Activated naive CD4-positive, alpha-beta T cell (primary cell): ENCODE results near the gene ERC1.
"Not testable (repeated sequence)": the region's sequence is repeated elsewhere in the genome, so short reads cannot be mapped to it uniquely, and the experiment has no call there.

Experiments
- DNase-seq, 4 experiments: peaks; one replicate each; lab custom pipeline; 2025; lab: John Stamatoyannopoulos, UW

ERC1 gene

DNA sequence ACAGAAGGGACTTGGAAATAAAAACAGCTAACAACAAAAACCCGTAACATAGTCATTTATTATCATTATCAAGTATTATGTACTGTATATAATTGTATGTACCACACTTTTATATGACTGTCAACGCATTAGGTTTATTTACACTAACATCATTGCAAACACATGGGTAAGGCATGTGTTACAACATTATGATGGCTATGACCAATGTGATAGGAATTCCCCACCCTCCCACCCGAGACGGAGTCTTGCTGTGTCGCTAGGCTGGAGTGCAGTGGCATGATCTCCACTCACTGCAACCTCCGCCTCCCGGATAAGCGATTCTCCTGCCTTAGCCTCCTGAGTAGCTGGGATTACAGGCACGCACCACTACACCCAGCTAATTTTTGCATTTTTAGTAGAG lies 82.6 kb downstream of the ERC1 start:
- no peak for DNase-seq

DNA sequence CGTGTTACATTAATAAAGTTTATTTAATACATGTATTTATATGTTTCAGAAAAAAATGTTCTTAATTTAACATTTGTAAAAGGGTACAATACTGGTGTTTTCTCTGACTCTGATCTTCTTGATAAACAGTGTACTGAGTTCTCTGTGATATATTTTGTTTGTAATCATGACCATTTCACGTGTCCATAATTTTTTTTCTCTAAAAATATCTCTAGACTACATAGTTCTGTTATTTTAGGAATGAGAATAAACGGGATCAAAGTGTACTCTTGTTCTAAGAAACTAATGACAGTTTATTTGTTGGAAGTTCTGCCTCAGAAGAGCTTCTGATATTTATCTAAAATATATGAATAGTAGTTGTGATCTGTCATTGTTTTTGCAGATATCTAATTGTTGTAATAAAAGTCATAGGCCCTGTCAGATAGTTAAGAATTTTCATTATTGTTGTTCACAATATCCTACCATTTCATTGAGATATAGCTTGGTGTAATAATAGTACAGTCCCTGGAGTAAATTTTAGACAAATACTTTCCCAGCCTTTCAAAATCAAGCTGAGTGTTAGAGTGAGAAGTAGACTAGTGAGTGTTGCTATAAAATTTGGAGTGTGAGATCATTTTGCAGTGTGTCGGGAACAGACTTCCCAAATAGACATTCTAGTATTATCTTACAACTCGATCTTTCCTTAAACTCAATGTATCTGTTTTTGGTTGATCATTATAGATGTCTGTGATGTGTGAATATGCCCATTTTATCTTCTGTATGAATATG lies 86.2 kb downstream of the ERC1 start:
- DNase-seq: no peak

DNA sequence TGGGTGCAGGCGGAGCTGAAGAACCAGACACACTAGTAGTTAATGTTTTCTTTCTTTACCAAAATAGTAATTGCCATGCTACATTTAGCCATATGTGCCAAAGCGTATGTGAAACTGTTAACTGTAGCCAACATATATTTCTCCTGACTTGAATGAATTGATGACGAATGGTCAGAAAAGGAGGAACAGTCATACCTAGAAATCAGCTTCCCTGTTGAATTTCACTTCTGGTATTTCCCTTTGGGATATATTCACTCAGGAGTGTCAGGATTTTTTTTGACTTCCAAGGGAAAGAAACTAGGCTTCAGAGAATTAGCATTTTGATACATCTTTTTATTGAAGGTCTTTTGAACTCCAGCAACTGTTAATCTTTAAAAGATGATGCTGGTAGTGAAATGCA lies 87.0 kb downstream of the ERC1 start:
- DNase-seq: no peak

DNA sequence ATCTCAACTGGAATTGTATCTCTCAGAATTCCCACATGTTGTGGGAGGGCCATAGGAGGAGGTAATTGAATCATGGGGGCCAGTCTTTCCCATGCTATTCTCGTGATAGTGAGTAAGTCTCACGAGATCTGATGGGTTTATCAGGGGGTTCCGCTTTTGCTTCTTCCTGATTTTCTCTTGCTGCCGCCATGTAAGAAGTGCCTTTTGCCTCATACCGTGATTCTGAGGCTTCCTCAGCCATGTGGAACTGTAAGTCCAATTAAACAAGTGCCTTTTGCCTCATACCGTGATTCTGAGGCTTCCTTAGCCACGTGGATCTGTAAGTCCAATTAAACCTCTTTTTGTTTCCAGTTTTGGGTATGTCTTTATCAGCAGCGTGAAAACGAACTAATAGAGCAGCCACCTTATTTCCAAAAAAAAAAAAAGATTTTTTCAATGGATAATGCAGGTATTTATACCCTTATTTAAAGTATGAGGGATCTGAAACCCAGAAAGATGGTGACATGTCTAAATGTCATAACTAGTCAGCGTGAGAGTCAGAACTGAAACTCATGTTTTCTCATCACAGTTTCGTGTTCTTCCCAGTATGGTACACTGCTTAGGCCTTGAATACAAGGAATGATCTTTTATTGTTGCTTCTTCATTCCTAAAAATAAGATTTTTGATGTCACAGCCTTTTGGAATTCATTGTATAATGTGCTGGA lies 89.6 kb downstream of the ERC1 start:
- DNase-seq: no peak

DNA sequence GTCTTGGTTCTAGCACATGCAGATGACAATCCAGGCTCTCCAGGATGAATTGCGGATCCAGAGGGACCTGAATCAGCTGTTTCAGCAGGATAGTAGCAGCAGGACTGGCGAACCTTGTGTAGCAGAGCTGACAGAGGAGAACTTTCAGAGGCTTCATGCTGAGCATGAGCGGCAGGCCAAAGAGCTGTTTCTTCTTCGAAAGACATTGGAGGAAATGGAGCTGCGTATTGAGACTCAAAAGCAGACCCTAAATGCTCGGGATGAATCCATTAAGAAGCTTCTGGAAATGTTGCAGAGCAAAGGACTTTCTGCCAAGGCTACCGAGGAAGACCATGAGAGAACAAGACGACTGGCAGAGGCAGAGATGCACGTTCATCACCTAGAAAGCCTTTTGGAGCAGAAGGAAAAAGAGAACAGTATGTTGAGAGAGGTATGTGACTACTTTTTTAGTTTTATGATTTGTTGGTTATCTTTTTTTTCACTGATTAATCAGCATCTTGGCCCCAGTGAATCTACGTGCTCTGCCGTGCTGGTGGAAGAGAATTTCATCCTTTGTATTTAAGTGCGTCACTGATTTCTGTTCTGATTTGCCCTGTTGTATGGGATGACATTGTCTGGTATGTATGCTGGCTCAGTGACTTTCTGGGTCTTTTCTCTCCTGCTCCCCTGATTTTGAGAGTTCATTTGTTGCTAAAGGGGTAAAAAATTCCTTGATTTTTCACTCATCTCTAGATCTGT lies 92.3 kb downstream of the ERC1 start:
- no peak for DNase-seq

DNA sequence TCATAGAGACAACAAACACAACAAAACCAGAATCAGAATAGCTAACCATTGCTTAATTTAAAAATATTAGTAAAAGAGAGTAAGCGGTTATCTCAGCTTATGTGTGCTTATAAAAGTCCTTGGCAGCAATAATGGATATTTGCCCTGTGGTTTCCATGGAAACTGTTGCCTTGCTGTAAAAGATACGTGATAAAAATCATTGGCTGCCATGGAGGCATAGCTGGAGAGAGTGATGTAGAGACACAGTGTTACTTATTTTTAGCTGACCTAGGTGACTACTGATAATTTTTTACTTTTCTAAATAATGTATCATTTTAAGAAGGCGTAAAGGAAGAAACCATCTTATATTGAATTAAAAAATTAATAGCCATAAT lies 92.9 kb downstream of the ERC1 start:
- no peak for DNase-seq

DNA sequence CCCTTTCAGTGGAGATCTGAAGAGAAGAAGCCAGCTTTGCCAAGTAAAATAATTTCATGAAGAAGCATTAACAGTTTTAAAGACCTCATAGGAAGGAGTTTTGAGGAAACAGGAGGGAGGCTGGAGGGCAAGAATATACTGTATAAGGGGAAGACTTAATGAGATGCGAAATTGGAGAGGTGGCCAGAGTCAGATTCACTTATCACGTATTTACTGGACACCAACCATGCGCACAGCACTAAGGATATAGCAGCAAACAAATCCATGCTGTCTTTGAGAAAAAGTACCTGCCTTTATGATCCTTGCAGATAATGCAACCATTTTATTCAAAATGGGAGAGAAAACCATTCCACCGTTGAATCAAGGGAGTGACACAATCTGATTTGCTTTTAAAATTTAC lies 100.3 kb downstream of the ERC1 start:
- no peak for DNase-seq

DNA sequence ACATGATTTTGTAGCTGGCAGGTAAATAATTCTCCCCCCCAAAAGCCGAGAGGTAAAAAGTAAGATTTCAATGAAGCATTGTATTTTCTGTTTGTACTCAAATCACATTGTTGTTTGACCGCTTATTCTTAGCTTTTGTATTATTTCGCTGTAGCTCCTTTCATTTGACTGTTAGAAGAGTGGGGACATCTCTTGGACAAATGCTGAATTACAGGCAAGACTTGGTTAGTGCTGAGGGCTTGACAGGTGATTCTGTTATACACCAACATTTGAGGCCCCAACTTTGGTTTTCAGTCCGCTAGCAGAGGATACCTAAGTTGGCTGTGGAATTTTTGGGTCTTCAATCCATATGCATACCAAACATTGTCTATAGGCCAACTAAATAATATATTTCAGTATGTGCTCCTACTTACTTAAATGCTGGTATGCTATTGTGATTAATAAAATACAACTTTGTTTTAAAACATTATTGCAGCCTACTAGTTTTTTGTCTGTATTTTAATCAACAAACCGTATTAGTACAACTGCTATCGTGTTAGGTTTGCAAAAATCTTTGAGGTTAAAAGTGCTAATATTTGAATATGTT lies 102.2 kb downstream of the ERC1 start:
- no peak for DNase-seq

DNA sequence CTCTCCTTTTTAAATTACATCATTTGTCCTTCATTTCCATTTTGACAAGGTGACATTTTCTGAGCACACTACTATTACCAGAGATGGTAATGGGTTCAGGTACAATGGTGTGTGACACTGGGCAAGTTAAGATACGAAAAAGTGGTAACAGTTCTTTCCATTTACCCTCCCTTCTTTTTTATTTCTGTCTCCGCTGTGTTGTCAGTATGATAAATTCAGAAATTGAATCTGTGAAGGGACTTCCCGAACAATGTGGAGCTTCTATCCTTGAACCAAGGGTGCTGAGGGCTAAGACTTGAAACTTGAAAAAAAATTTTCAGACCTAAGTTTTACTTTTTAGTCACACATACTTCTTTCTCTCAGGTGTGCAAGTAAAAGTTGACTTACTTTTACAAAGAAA lies 103.7 kb downstream of the ERC1 start:
- no peak for DNase-seq

DNA sequence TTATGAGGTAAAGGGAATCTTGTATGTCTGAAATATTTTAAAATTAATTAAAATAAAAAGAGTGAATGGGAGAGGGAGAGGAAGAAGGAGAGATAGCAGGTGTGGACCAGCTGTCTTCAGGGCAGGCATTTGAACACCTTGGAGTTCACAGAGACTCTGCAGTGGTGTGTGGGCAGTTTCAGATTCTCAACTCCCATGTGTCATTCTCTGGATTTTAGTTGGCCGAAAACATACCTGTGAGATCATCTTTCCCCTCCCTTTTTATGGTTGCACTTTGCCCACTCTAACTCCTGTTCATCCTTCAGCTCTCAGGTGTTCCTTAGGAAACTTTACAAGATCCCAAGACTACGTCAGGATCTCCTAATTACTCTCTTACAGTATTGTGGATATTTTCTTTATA lies 108.1 kb downstream of the ERC1 start:
- no peak for DNase-seq

DNA sequence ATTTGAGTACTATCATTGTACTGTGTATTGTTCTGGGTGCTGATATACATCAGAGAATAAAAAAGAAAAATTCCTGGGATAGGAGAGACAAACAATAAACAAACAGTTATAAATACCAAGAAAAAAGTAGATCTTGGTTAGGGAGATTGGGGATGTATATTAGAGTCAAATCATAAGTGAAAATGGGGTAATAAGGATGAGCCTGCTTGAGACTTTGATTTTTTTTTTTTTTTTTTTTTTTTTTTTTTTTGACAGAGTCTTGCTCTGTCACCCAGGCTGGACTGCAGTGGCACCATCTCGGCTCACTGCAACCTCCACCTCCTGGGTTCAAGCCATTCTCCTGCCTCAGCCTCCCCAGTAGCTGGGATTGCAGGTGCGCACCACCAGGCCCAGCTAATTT lies 108.6 kb downstream of the ERC1 start:
- DNase-seq: not testable (repeated sequence)

DNA sequence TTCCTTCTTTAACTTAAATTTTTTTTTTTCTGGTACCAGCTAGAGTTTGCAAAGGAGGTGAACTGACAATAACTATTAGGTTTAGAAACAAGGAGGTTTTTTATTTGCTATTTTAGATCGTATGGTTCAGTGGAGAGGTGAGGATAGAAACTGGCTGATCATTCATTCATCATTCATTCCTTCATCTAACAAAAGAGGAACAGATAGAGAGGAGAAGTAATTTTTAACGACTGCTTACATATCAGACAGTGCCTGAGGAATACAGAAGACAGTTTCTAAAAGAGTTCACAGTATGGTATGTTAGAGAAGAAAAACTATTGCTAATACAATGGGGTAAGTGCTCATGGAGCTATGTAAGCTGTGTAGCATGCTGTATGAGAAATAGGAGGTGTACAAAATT lies 111.1 kb downstream of the ERC1 start:
- no peak for DNase-seq

DNA sequence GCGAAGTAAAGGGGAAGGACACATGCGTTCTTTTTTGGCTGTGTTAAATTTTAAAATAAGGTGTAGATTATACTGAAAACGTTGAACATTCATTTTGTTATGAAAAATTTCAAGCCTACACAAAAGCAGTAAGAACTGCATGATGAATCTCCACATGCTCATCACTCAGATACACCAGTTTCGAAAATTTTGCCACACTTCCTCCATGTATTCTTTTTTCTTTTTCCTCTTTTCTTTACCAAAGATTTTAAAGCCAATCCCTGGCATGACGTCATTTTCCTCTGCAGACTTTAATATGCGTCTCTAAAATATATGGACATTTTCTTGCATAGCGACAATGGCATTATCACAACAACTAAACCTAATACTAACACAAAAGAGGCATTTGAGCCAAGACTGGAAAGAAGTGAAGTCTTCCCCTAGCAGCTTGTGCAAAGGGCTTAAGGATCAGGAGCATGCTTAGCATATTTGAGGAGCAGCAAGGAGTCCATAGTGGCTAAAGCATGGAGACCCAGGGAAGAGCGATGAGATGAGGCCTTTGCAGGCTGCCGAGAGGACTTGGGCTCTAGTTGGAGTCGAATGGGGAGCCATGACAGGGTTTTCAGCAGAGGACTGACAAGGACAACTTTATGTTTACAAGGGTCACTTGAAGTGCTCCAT lies 111.9 kb downstream of the ERC1 start:
- DNase-seq: no peak

DNA sequence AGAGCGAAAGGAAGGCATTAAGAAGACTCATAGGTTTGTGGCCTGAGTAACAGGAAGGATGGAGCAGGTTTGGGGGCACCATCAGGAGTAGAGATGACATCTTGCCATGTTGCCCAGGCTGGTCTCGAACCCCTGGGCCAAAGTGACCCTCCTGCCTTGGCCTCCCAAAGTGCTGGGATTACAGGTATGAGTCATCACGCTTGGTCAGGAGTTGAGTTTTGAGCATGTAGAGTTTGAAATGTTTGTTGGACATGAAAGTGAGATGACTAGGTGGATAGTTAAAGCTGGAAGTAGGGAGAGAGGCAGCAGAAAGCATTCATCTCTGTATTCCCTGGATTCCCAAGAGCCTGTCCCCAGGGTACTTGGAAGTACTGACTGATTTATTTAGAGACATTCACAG lies 112.6 kb downstream of the ERC1 start:
- no peak for DNase-seq

DNA sequence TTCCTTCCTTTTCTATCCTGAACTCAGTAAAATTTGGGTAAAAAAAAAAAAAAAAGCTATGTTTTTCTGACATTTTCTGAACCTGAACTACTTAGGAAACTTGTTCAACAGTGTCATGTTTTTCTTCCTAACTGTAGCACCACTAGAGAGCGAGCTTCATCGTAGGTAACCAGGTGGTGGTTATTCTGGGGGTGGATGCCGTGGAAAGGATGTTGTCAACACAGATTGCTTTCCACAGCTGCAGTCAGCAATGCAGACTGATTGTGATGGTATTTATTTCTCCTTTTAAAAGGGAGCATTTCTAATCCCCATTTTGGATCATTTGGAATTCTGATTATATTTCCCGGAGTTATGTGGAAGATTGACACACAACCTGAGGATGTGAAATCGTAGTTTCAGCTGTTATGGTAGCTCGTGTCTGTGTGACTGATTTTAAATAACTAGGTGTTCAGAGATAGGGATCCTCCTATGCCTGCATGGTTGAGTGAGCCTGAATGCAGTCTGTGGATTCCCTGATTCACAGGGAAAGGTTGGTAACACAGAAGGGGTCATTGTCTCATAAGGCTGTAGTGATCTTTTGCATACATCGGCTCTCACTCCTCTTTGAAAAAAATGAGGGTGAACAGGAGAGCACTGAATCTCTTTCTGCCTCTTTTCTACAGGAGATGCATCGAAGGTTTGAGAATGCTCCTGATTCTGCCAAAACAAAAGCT lies 113.2 kb downstream of the ERC1 start:
- DNase-seq: no peak

DNA sequence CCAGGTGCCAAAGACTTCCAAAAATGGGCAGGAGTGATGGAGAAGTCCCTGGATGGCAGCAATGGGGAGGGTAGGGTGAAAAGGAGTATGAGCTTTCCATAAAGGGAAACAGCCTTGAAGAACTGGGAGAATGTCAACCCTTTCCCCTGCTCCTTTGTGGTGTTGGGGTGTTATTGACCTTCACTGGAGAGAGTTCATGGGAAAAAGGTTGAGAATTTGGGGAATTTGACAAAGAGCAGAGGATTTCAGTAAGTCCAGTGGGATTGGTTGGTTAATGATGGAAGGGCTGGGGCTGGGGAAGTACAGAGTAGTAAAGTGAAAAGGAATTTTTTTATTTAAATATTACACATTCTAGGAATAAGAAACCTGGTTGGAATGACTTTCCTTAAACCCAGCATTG lies 116.6 kb downstream of the ERC1 start:
- no peak for DNase-seq

DNA sequence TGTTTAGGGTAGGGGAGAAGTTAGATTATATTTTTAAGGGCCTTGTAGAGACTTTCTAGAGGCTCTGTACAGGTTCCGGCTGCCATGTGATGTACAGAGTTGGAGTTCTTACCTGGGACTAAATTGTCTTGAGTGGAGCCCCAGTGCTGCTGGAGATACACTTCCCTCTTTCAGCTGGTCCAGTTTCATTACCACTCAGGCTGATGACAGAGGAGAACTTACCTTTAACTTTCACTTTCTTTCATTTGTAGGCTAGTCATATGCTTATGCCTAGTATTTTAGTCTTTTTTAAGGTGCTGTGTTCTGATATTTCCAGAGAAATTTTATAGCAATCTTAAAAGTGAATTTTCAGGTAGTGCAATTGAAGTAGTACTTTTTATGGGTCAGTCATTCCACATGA lies 117.3 kb downstream of the ERC1 start:
- DNase-seq: no peak

DNA sequence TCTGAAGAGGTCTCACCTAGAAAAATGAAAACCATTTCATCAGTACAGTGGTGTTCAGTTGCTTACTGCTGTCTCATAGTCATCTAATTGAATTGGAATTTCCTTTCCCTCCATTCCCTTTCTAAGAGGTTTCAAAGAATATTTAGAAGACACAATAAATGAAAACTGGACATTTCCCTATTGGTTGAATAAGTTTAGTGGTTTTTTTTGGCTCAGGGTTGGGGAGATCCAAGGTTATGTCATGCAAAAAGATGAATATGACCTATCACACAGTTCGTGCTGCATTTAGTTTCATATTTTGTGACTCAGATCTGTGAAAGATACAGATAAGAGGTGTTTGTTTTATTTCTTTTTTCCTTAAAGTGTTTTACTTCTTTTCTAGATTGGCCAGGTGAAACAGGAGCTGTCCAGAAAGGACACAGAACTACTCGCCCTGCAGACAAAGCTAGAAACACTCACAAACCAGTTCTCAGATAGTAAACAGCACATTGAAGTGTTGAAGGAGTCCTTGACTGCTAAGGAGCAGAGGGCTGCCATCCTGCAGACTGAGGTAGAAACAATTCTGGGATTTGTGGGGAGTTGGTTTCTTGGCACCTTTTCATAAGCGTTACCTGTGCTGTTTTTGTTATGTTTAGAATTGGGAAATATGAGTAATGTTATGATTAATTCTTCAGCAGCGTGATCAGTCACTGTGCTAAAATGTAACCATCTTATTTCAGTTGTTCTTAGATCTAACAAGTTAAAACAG lies 124.6 kb downstream of the ERC1 start:
- DNase-seq: no peak

DNA sequence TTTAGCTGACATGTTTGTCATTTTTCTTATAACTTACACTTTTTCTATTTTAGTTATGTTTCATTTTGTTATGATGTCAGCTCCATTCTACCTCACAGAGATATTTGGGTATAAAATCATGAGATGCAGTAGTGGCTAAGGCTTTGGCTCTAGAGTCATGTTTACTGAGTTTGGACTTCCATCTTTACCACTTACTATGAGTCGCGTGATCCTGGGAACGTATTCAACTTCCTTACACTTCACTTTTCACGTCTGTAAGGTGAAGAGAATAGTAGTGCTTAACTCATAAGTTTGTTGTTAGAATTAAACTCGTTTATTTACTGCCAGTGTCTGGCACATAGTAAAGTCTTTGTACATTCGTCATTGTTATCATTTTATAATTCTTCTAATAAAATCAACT lies 126.3 kb downstream of the ERC1 start:
- DNase-seq: no peak

DNA sequence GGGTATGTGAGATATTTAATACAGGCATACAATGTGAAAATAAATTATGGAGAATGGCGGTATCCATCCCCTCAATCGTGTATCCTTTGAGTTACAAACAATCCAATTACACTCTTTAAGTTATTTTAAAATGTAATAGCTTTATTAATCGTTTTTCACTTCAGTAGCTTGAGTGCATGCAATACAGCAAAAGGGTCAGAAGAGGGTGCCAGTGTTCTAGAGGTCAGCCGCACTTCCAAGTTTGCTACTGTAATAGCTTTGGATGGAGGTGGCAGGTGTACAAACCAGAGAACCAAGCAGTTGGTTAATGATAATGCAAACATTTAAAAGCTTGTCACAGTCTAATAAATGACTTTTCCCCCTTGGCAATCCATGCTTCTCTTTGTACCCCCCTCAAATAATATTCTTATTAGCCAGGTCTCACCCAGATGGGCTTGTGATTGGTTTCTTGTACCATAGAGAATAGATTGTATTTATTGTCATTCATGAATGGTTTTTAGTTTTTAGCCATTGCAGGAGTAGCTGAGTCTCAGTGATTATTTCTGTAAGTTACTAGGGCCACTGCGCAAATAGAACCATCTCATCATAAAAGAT lies 127.0 kb downstream of the ERC1 start:
- DNase-seq: peak; percentile 4 to 48 (median 34)
